ENCODE measurements around the gene STARD13. TPM values are rescaled to one million over a fixed set of nuclear protein-coding genes. Genes with fewer than 3 reads are reported as not detected.
"Not testable (repeated sequence)": the region's sequence is repeated elsewhere in the genome, so short reads cannot be mapped to it uniquely, and the experiment has no call there.

The STARD13 gene
- total RNA-seq, 3 donors from 2014 or later, result 34.5 to 92.4 (median 35.2) TPM

- Histone ChIP-seq H3K4me3 (no peak overlapping the region), H3K36me3 (ENCODE audit: low read depth) (no peaks in the 10 kb centered on the region), H3K9me3 (no peaks in the 10 kb centered on the region), H3K4me1 (ENCODE audit: low read depth) (no peaks in the 10 kb centered on the region)
- ATAC-seq (no peak), DNase-seq (no peak)
- intact Hi-C loops (cut with DNase I, micrococcal nuclease), result no loop called here
- no peak for TF ChIP-seq CTCF (IDR thresholded peaks at IDR 0.05)
Observed at GRCh38 chr13:33179463-33179862, 106.1 kb downstream of the STARD13 start.

- no peak for ATAC-seq
- TF ChIP-seq CTCF (IDR thresholded peaks at IDR 0.05), result no peak
- H3K4me1 ChIP-seq (ENCODE audit: low read depth), result no peaks in the 10 kb centered on the region
- H3K4me3 ChIP-seq, result no peak overlapping the region
- no peaks in the 10 kb centered on the region for H3K9me3 ChIP-seq
- H3K36me3 ChIP-seq (ENCODE audit: low read depth), result no peaks in the 10 kb centered on the region
- intact Hi-C loops (cut with DNase I, micrococcal nuclease), result no loop called here
- DNase-seq, result no peak
Observed at GRCh38 chr13:33178209-33178840, 107.2 kb downstream of the STARD13 start.

GRCh38 chr13:33177340-33178208 lies 108.0 kb downstream of the STARD13 start:
- H3K9me3 ChIP-seq; H3K36me3 ChIP-seq (ENCODE audit: low read depth); H3K4me3 ChIP-seq; ATAC-seq; intact Hi-C loops (cut with DNase I, micrococcal nuclease); H3K4me1 ChIP-seq (ENCODE audit: low read depth); DNase-seq: not testable (repeated sequence)

- ATAC-seq, result no peak
- no peak for DNase-seq
- no peak for TF ChIP-seq CTCF (IDR thresholded peaks at IDR 0.05)
- intact Hi-C loops (cut with DNase I, micrococcal nuclease), result no loop called here
- Histone ChIP-seq H3K4me1 (ENCODE audit: low read depth) (no peaks in the 10 kb centered on the region), H3K36me3 (ENCODE audit: low read depth) (no peaks in the 10 kb centered on the region), H3K4me3 (no peak overlapping the region), H3K9me3 (no peaks in the 10 kb centered on the region)
Observed at GRCh38 chr13:33176526-33176925, 109.0 kb downstream of the STARD13 start.

- H3K4me3 ChIP-seq, result no peak overlapping the region
- no peak for ATAC-seq
- H3K36me3 ChIP-seq (ENCODE audit: low read depth), result no peaks in the 10 kb centered on the region
- no peaks in the 10 kb centered on the region for H3K9me3 ChIP-seq
- no peak for DNase-seq
- intact Hi-C loops (cut with DNase I, micrococcal nuclease), result no loop called here
- no peak for TF ChIP-seq CTCF (IDR thresholded peaks at IDR 0.05)
- H3K4me1 ChIP-seq (ENCODE audit: low read depth), result no peaks in the 10 kb centered on the region
Observed at GRCh38 chr13:33175991-33176390, 109.6 kb downstream of the STARD13 start.

- intact Hi-C loops (cut with DNase I, micrococcal nuclease), result no loop called here
- no peaks in the 10 kb centered on the region for H3K4me1 ChIP-seq (ENCODE audit: low read depth)
- H3K4me3 ChIP-seq, result no peak overlapping the region
- no peaks in the 10 kb centered on the region for H3K36me3 ChIP-seq (ENCODE audit: low read depth)
- ATAC-seq (no peak), DNase-seq (no peak)
- TF ChIP-seq CTCF (IDR thresholded peaks at IDR 0.05), result no peak
- no peaks in the 10 kb centered on the region for H3K9me3 ChIP-seq
Observed at GRCh38 chr13:33174931-33175330, 110.6 kb downstream of the STARD13 start.
